Adrenal gland (tissue), 5 donors: Measurements from ENCODE around the gene RGS4.

ENCODE experiments used
- POLR2A ChIP-seq, 2 donors: fragments of 450-650 bp; IDR thresholded peaks; one replicate each; pipeline ENCODE4 v1.6.1; 2017; ENCODE audit warnings: antibody characterized with exemption in 2 of 2, mild to moderate bottlenecking in 2 of 2, moderate library complexity in 1 of 2
- TF ChIP-seq, protein P1 (sequence below), 6 experiments: fragments of 450-650 bp in 4 of 6; fragments of 200-600 bp in 2 of 6; sonication (generic) in 1 of 6; IDR thresholded peaks; 1 replicate in 5 of 6; 2 replicates in 1 of 6; pipeline versions ENCODE4 v1.5.1 to v1.8.0; 2016 to 2021; ENCODE audit warnings: antibody characterized with exemption in 6 of 6, mild to moderate bottlenecking in 2 of 6, moderate library complexity in 1 of 6
- donor health status: DM: no; HTN: no; CAD: no.

DNA sequence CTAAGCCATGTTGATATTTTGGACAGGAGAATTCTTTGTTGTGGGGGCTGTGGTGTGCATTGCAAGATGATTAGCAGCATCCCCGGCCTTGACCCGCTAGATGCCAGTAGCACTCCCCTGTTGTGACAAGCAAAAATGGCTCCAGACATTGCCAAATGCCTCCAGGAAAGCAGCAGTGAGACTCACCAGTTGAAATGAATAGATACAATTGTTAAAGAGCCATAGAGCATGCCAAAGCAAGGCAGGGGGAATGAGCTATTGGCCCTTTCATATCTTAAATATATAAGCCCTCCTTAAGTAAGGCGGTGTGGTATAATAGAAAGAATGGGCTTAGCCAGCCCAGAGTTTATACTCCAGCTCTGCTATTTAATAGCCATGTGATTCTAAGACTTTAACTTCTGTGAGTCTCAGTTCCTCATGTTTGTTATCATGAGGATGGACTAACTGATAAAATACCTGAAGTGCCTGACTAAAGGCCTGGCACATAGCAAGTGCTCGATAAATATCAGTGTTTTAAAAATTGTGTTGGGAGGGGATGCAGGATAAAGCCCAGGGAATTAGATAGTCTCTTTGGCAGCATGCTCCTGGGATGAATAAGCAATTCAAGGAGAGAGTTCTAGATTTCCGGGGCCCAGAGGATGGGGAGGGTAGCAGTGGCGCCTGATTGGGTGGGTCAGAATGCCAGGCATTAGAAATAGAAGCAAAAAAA lies 21.1 kb upstream of the RGS4 start:
- no peak for TF ChIP-seq POLR2A (IDR thresholded peaks at IDR 0.05)
- TF ChIP-seq, protein P1, sequence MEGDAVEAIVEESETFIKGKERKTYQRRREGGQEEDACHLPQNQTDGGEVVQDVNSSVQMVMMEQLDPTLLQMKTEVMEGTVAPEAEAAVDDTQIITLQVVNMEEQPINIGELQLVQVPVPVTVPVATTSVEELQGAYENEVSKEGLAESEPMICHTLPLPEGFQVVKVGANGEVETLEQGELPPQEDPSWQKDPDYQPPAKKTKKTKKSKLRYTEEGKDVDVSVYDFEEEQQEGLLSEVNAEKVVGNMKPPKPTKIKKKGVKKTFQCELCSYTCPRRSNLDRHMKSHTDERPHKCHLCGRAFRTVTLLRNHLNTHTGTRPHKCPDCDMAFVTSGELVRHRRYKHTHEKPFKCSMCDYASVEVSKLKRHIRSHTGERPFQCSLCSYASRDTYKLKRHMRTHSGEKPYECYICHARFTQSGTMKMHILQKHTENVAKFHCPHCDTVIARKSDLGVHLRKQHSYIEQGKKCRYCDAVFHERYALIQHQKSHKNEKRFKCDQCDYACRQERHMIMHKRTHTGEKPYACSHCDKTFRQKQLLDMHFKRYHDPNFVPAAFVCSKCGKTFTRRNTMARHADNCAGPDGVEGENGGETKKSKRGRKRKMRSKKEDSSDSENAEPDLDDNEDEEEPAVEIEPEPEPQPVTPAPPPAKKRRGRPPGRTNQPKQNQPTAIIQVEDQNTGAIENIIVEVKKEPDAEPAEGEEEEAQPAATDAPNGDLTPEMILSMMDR (IDR thresholded peaks at IDR 0.05): no peak
